ENCODE results near the gene RTKN2.

GRCh38 chr10:62166331-62167131, 102.1 kb downstream of the RTKN2 start:
- TF ChIP-seq CTCF (IDR thresholded peaks at IDR 0.05) (no peak), POLR2AphosphoS5 (IDR thresholded peaks at IDR 0.05; ENCODE audit: low read depth, low read length) (no peak)

Data from Panc1 (cell line).